SJCRH30 (cell line): Measurements from ENCODE around the gene PLRG1. TPM values are rescaled to one million over a fixed set of nuclear protein-coding genes. Genes with fewer than 3 reads are reported as not detected.
A peak's percentile ranks its signal among the peaks of the same experiment; 100 is the strongest.

ENCODE experiments used
- DNase-seq, 2 experiments: peaks; one replicate each; pipeline ENCODE4 v3.0.0-alpha.2; 2015 to 2020
- H3K27ac ChIP-seq: fragments of 250-450 bp; sonication (Bioruptor Pico); 2 replicates; pipeline ENCODE4 v1.5.1; 2020; ENCODE audit warnings: mild to moderate bottlenecking, moderate library complexity
- H3K27me3 ChIP-seq: fragments of 250-450 bp; sonication (Bioruptor Pico); 2 replicates; pipeline ENCODE4 v1.5.1; 2020; ENCODE audit warnings: mild to moderate bottlenecking, moderate library complexity
- H3K36me3 ChIP-seq: fragments of 250-450 bp; sonication (Bioruptor Pico); 2 replicates; pipeline ENCODE4 v1.5.1; 2020; ENCODE audit warnings: mild to moderate bottlenecking, moderate library complexity
- H3K4me1 ChIP-seq: fragments of 250-450 bp; sonication (Bioruptor Pico); 2 replicates; pipeline ENCODE4 v1.5.1; 2020; ENCODE audit warnings: mild to moderate bottlenecking, moderate library complexity
- H3K4me3 ChIP-seq: fragments of 250-450 bp; sonication (Bioruptor Pico); 2 replicates; pipeline ENCODE4 v1.5.1; 2020; ENCODE audit warnings: mild to moderate bottlenecking, moderate library complexity
- H3K9me3 ChIP-seq: fragments of 250-450 bp; sonication (Bioruptor Pico); replicated peaks from 2 replicates; pipeline ENCODE4 v1.5.1; 2020; ENCODE audit warnings: mild to moderate bottlenecking, moderate library complexity
- total RNA-seq: library from RNA; depleted of rRNA; stranded (reverse); fragments of >200 nt; shearing (Covaris generic); gene quantifications from 2 replicates; pipeline ENCODE4 v1.2.3, GENCODE V29; 2014

PLRG1 gene
- total RNA-seq, 1 experiment from 2014 or later = 38.6 TPM

GRCh38 chr4:154559494-154560418, 9.6 kb upstream of the PLRG1 start:
- Histone ChIP-seq H3K4me1 (no peaks in the 10 kb centered on the region), H3K36me3 (no peaks in the 10 kb centered on the region), H3K27ac (no peak overlapping the region), H3K4me3 (no peak overlapping the region), H3K9me3 (no peaks in the 10 kb centered on the region), H3K27me3 (no peaks in the 10 kb centered on the region)
- peak; percentile 6 to 51 for DNase-seq

GRCh38 chr4:154559141-154559493, 8.9 kb upstream of the PLRG1 start:
- H3K9me3 ChIP-seq = no peaks in the 10 kb centered on the region
- H3K4me3 ChIP-seq = no peak overlapping the region
- no peak overlapping the region for H3K27ac ChIP-seq
- DNase-seq = no peak
- H3K4me1 ChIP-seq = no peaks in the 10 kb centered on the region
- H3K36me3 ChIP-seq = no peaks in the 10 kb centered on the region
- no peaks in the 10 kb centered on the region for H3K27me3 ChIP-seq

- DNase-seq = peak; percentile 37 to 64
- no peak overlapping the region for H3K27ac ChIP-seq
Observed at GRCh38 chr4:154551872-154552686, 1.9 kb upstream of the PLRG1 start.

GRCh38 chr4:154545689-154546088, 4.5 kb downstream of the PLRG1 start:
- no peak for DNase-seq
- no peaks in the 10 kb centered on the region for H3K9me3 ChIP-seq
- H3K27me3 ChIP-seq = no peaks in the 10 kb centered on the region
- H3K4me3 ChIP-seq = no peak overlapping the region
- peaks cover 6% of the 10 kb centered on the region for H3K36me3 ChIP-seq
- H3K27ac ChIP-seq = no peak overlapping the region
- H3K4me1 ChIP-seq = no peaks in the 10 kb centered on the region

More at GRCh38 chr4:154551872-154552686, 1.9 kb upstream of the PLRG1 start:
- Histone ChIP-seq H3K27me3 (no peaks in the 10 kb centered on the region), H3K9me3 (no peaks in the 10 kb centered on the region), H3K4me3 (no peak overlapping the region), H3K4me1 (no peaks in the 10 kb centered on the region), H3K36me3 (no peaks in the 10 kb centered on the region)

- no peak for DNase-seq
- Histone ChIP-seq H3K4me1 (no peaks in the 10 kb centered on the region), H3K27me3 (no peaks in the 10 kb centered on the region), H3K9me3 (no peaks in the 10 kb centered on the region), H3K36me3 (peaks cover 17% of the 10 kb centered on the region), H3K27ac (no peak overlapping the region), H3K4me3 (no peak overlapping the region)
Observed at GRCh38 chr4:154542271-154542879, 7.8 kb downstream of the PLRG1 start.

GRCh38 chr4:154534296-154534695, 15.9 kb downstream of the PLRG1 start:
- H3K4me3 ChIP-seq = no peak overlapping the region
- no peak for DNase-seq
- no peaks in the 10 kb centered on the region for H3K27me3 ChIP-seq
- no peaks in the 10 kb centered on the region for H3K4me1 ChIP-seq
- peaks cover 3% of the 10 kb centered on the region; the same call in 1 of the 2 replicates for H3K36me3 ChIP-seq
- H3K9me3 ChIP-seq = no peaks in the 10 kb centered on the region
- no peak overlapping the region for H3K27ac ChIP-seq

GRCh38 chr4:154529728-154530519, 20.3 kb downstream of the PLRG1 start:
- no peak overlapping the region for H3K4me3 ChIP-seq
- no peaks in the 10 kb centered on the region for H3K36me3 ChIP-seq
- H3K27me3 ChIP-seq = no peaks in the 10 kb centered on the region
- no peaks in the 10 kb centered on the region for H3K4me1 ChIP-seq
- no peak overlapping the region for H3K27ac ChIP-seq
- H3K9me3 ChIP-seq = no peaks in the 10 kb centered on the region
- DNase-seq = no peak

- Histone ChIP-seq H3K27me3 (no peaks in the 10 kb centered on the region), H3K4me3 (no peak overlapping the region), H3K4me1 (no peaks in the 10 kb centered on the region), H3K36me3 (no peaks in the 10 kb centered on the region), H3K9me3 (no peaks in the 10 kb centered on the region), H3K27ac (no peak overlapping the region)
- DNase-seq = no peak
Observed at GRCh38 chr4:154528869-154529268, 21.3 kb downstream of the PLRG1 start.

GRCh38 chr4:154527308-154527707, 22.9 kb downstream of the PLRG1 start:
- H3K9me3 ChIP-seq = no peaks in the 10 kb centered on the region
- no peaks in the 10 kb centered on the region for H3K4me1 ChIP-seq
- DNase-seq = no peak
- no peaks in the 10 kb centered on the region for H3K27me3 ChIP-seq
- H3K36me3 ChIP-seq = no peaks in the 10 kb centered on the region
- no peak overlapping the region for H3K4me3 ChIP-seq
- no peak overlapping the region for H3K27ac ChIP-seq

GRCh38 chr4:154526151-154526550, 24.0 kb downstream of the PLRG1 start:
- H3K36me3 ChIP-seq = no peaks in the 10 kb centered on the region
- no peaks in the 10 kb centered on the region for H3K9me3 ChIP-seq
- H3K4me1 ChIP-seq = no peaks in the 10 kb centered on the region
- H3K4me3 ChIP-seq = no peak overlapping the region
- H3K27ac ChIP-seq = no peak overlapping the region
- H3K27me3 ChIP-seq = no peaks in the 10 kb centered on the region
- DNase-seq = no peak

GRCh38 chr4:154521607-154522006, 28.6 kb downstream of the PLRG1 start:
- no peaks in the 10 kb centered on the region for H3K4me1 ChIP-seq
- no peaks in the 10 kb centered on the region for H3K9me3 ChIP-seq
- H3K27me3 ChIP-seq = no peaks in the 10 kb centered on the region
- H3K36me3 ChIP-seq = no peaks in the 10 kb centered on the region
- DNase-seq = no peak
- no peak overlapping the region for H3K27ac ChIP-seq
- H3K4me3 ChIP-seq = no peak overlapping the region

GRCh38 chr4:154519214-154519613, 31.0 kb downstream of the PLRG1 start:
- Histone ChIP-seq H3K4me1 (no peaks in the 10 kb centered on the region), H3K4me3 (no peak overlapping the region), H3K27me3 (no peaks in the 10 kb centered on the region), H3K36me3 (no peaks in the 10 kb centered on the region), H3K9me3 (no peaks in the 10 kb centered on the region), H3K27ac (no peak overlapping the region)
- DNase-seq = no peak

GRCh38 chr4:154517591-154517990, 32.6 kb downstream of the PLRG1 start:
- Histone ChIP-seq H3K4me3 (no peak overlapping the region), H3K4me1 (no peaks in the 10 kb centered on the region), H3K27ac (no peak overlapping the region)

GRCh38 chr4:154516318-154517029, 33.7 kb downstream of the PLRG1 start:
- H3K9me3 ChIP-seq = no peaks in the 10 kb centered on the region
- no peak overlapping the region for H3K4me3 ChIP-seq
- DNase-seq = no peak
- no peak overlapping the region for H3K27ac ChIP-seq
- H3K27me3 ChIP-seq = no peaks in the 10 kb centered on the region
- H3K4me1 ChIP-seq = no peaks in the 10 kb centered on the region
- H3K36me3 ChIP-seq = no peaks in the 10 kb centered on the region

More at GRCh38 chr4:154517591-154517990, 32.6 kb downstream of the PLRG1 start:
- no peaks in the 10 kb centered on the region for H3K27me3 ChIP-seq
- DNase-seq = no peak
- no peaks in the 10 kb centered on the region for H3K9me3 ChIP-seq
- no peaks in the 10 kb centered on the region for H3K36me3 ChIP-seq
